HG02885 (cell line): Measurements from ENCODE around the gene SLCO1A2.

Source experiments
- ATAC-seq: cut with Tn5 transposase; IDR thresholded peaks from one replicate; pipeline ENCODE4 v1.9.1; 2021; ENCODE audit warnings: mild to moderate bottlenecking; ENCODE audit not compliant: unreplicated experiment, poor library complexity

The SLCO1A2 gene

DNA sequence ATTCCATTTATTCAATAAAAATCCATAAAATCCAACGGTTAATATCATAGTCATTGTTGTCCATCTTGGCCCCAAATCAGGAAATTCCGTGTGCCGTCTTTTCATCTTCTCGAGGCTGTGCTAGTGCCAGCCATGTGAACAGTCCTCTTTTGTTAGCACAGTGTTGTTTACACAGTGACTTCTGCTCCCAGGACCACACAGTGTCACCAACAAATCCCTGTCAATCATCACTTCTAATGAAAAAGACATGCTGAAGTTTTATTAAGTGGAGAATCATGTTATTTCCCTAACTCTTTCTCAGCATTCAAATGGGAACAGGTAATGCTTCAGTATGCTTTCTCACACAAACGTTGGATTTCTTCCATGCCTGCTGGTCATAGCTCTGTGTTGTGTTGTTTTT, 1.9 kb upstream of the SLCO1A2 start:
- ATAC-seq: no peak

GRCh38 chr12:21330682-21331253, 3.9 kb downstream of the SLCO1A2 start:
- no peak for ATAC-seq

DNA sequence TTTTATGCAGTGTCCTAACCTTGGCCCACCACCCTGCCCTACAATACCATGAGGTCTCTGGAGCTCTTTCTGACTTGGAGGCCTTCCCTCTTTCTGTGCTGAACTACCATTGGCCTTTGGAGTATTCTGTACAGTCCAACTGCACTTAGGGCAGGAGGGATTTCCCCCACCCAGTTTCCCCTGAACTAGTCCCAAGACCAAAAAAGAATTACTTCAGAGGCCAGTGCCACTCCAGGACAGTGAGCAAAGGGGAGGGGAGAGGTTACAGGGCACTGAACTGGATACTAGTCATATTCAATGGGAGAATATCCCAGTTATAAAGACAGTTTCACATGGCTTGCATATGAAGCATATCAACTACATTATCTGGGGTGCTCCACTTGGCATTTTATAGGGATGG, 6.1 kb downstream of the SLCO1A2 start:
- ATAC-seq: no peak

DNA sequence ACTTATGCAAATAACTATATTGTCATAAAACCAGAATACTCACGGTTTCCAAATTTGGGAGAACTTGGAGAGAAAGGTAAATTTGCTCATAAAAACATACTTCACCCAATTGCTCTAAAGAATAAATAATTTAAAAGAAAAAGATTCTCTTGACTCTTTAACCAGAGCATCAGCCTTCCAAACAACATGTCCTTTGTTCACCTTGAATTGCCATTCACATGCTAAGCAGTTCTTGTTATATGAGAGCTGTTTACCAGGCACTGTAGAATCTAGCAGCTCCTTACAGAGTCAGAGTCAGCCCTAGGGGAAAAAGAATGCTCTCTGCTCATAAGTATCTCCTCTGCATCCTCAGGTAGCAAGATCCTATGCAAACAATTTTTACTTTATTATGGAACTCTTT, 10.2 kb downstream of the SLCO1A2 start:
- ATAC-seq: no peak

GRCh38 chr12:21323736-21324135, 11.0 kb downstream of the SLCO1A2 start:
- no peak for ATAC-seq

GRCh38 chr12:21308785-21309184, 25.9 kb downstream of the SLCO1A2 start:
- ATAC-seq: no peak

- ATAC-seq: no peak
Observed at GRCh38 chr12:21305661-21306060, 29.1 kb downstream of the SLCO1A2 start.

DNA sequence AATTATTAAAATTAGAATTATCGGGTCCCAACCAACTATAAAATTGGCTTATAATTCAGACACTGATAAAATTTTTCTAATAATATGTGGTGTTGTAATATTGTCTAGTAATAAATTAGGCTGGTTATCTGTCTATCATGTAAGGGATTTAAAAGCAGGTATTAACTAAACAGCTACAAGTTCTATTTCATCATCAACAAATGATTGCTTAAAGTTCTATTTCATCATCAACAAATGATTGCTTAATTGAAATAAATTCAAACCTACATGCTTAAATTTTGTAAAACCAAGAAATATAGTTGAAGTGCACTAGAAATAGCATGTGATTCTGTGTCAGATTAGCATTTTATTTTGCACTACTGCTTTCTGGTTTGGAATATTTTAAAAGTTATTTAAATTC, 34.1 kb downstream of the SLCO1A2 start:
- ATAC-seq: no peak

DNA sequence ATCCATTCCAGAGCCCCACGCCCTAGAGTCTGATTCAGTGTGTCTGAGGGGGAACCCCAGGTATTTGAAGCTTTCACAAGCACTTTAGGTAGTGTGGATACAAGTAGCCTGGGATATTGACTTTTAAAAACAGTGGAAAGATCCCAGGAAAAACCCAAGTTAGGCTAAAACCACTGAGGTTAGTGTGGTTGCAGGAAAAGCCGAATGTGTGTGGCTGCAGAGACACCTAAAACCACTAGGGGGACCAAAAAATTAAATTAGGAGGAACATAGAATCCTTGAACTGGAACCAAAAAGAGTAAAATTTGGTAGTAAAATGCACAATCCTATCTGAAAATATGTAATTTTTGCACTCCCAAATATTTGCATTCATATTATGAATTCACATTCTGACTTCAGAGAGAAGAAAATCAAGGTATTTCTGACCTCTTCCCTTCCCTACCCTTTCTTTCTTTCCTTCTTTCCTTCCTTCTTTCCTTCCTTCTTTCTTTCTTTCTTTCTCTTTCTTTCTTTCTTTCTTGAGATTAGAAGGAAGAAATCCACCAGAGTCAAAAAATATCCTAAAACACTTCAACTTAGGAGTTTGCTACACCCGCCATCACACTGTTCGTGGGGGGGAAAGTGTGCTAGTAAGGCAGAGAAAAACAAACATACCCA, 37.8 kb downstream of the SLCO1A2 start:
- peak; percentile 82 for ATAC-seq

DNA sequence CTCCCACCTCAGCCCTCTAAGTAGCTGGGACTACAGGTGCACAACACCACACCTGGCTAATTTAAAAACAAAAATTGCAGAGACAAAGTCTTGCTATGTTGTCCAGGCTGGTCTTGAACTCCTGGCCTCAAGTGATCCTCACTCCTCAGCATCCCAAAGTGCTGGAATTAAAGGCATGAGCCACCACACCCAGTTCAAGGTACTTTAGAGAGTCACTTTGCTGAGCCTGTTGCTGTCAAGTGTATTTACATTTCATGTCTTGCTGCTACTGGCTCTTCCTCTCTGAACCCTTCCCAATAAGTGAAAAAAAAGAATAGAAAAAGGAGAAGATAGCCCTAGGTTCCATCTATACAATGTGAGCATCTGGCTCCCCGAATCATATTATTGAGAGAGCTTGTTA, 38.4 kb downstream of the SLCO1A2 start:
- peak; percentile 6 for ATAC-seq

GRCh38 chr12:21294176-21294575, 40.5 kb downstream of the SLCO1A2 start:
- ATAC-seq: no peak

- ATAC-seq: no peak
Observed at GRCh38 chr12:21292111-21292510, 42.6 kb downstream of the SLCO1A2 start.

DNA sequence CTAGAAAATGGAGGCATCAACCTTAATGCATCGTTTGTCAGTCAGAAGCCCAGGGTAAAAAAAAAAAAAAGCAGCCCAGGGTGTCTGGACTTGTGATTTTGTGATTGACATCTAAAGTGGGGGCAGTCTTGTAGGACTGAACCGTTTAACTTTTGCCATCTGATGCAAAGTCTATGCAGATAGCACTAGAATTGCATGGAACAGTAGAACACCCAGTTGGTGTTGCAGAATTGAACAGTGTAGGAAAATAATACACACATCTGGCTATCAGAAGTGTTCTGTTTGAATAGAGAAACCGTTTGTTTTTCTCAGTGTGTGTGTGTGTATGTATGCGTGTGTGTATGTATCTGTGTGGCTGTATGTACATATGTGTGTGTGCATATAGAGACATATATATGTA, 45.0 kb downstream of the SLCO1A2 start:
- ATAC-seq: no peak

DNA sequence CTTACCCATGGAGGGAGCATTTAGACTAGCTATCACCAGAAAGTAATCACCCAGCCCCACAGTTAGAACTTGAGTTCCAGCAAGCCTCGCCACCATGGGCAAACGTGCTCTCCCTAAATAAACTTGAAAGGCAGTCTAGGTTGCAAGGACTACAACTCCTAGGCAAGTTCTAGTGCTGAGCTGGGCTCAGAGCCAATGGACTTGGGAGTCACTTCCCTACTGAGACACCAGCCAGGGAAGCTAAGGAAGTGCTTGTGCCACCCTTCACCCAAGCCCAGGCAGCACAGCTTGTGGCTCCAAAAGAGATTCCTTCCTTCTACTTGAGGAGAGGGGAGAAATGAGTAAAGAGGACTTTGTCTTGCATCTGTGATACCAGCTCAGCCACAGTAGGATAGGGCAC, 57.9 kb downstream of the SLCO1A2 start:
- no peak for ATAC-seq

DNA sequence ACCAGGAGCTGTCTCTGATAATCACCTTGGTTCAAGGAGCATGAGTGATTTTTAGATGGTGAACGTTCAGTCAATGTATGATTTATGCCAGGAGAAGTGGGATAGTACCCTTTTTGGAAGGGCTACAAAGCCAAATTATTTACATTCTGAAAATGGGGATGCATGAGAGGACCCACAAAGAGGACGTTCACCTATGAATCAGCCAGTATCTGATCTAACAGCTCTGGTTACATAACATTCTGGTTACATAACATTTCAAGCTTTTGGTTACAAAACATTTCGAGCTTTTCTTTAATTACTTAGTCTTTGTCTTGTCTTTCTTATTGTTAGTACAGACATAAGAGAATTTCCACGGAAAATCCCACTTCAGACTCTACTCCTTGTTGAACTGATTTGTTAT, 68.8 kb downstream of the SLCO1A2 start:
- no peak for ATAC-seq

- no peak for ATAC-seq
Observed at GRCh38 chr12:21264232-21264631, 70.5 kb downstream of the SLCO1A2 start.

GRCh38 chr12:21257172-21257571, 77.5 kb downstream of the SLCO1A2 start:
- no peak for ATAC-seq

DNA sequence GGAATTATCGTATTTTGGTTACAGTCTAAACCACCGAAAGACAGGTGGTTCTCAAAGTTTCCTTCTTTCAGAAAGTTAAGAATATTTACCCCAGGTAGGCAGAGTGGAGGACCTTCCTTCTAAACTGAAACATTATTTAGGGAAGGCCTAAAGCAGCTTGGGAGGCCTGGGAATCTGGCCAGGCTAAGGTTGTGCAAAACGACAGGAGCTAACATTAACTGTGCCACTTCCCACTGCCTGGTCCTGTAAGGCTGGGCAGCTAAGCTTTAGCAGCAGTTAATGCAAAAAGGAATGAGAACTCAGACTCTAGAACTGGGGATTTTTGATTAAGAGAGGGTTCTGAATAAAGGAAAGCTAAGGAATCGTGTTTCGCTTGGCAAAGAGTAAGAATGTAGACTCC, 82.6 kb downstream of the SLCO1A2 start:
- no peak for ATAC-seq

GRCh38 chr12:21248679-21249078, 86.0 kb downstream of the SLCO1A2 start:
- ATAC-seq: no peak

DNA sequence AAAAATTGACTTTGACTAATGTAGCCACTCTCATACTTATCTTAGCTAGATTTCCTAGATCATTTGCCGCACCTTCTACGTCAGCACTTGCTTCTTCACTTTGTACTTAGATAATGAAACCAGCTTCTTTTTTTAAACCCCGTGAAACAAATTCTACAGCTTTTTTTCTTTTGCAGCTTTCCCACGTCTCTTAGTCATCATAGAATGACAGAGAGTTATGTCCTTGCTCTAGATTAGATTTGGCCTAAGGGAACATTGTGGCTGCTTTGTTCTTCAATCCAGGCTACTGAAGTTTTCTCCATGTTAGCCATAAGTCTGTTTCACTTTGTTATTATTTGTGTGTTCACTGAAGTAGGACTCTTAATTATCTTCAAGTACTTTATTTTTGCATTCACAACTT, 94.9 kb downstream of the SLCO1A2 start:
- ATAC-seq: no peak

- ATAC-seq: no peak
Observed at GRCh38 chr12:21234395-21234794, 100.3 kb downstream of the SLCO1A2 start.

- no peak for ATAC-seq
Observed at GRCh38 chr12:21223930-21224329, 110.8 kb downstream of the SLCO1A2 start.
